A673 (cell line): ENCODE data around the gene EPHA6.

Source experiments
- CTCF ChIP-seq: fragments of 300-800, 200-600 bp; sonication (generic); conservative IDR thresholded peaks from 2 replicates; pipeline ENCODE4 v1.5.1; 2017; ENCODE audit warnings: low read depth, mild to moderate bottlenecking, antibody characterized with exemption, low read length, moderate library complexity, mixed read lengths
- EZH2 ChIP-seq: fragments of 200-600 bp; sonication (generic); IDR thresholded peaks from 2 replicates; pipeline ENCODE4 v1.6.1; 2017; ENCODE audit warnings: borderline replicate concordance, low read depth, mild to moderate bottlenecking, mixed read lengths, antibody characterized with exemption, low read length; ENCODE audit not compliant: poor library complexity, severe bottlenecking

GRCh38 chr3:97265237-97266005 is 451.0 kb downstream of the EPHA6 start:
- TF ChIP-seq CTCF: no peak
- TF ChIP-seq EZH2: no peak
